GM19463 (cell line): Measurements from ENCODE around the gene LACTB.

Experiments
- ATAC-seq: cut with Tn5 transposase; IDR thresholded peaks from one replicate; pipeline ENCODE4 v1.9.1; 2021; ENCODE audit warnings: mild to moderate bottlenecking, moderate library complexity; ENCODE audit not compliant: unreplicated experiment

The LACTB gene, protein sequence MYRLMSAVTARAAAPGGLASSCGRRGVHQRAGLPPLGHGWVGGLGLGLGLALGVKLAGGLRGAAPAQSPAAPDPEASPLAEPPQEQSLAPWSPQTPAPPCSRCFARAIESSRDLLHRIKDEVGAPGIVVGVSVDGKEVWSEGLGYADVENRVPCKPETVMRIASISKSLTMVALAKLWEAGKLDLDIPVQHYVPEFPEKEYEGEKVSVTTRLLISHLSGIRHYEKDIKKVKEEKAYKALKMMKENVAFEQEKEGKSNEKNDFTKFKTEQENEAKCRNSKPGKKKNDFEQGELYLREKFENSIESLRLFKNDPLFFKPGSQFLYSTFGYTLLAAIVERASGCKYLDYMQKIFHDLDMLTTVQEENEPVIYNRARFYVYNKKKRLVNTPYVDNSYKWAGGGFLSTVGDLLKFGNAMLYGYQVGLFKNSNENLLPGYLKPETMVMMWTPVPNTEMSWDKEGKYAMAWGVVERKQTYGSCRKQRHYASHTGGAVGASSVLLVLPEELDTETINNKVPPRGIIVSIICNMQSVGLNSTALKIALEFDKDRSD

DNA sequence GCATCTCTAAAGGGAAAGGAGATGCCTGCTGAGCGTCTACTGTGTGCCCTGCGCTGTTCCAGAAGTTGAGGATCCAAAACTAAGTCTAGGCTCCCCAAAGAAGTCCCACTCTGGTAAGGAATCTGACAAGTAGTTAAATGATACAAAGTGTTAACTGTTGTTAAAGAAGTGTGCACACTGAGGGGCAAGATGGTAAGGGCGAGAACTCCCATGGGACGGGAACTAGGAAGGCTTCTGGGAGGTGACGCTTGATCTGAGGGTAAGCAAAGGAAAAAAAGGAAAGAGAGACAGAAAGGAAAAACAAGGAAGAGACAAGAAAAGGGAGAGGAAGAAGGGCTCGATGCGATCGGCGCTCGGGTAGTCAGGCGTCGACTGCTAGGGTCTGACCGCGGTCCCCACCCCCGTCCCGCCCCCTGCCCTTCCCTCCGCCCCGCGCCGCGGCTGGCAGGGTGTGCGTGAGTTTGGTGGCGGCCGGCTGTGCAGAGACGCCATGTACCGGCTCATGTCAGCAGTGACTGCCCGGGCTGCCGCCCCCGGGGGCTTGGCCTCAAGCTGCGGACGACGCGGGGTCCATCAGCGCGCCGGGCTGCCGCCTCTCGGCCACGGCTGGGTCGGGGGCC, at the start of gene LACTB:
LACTB (plus strand) TSS at position 480 of the 620 bp plus-strand sequence; CDS start at position 491, 11 bp downstream.
- ATAC-seq, result peak; percentile 77

DNA sequence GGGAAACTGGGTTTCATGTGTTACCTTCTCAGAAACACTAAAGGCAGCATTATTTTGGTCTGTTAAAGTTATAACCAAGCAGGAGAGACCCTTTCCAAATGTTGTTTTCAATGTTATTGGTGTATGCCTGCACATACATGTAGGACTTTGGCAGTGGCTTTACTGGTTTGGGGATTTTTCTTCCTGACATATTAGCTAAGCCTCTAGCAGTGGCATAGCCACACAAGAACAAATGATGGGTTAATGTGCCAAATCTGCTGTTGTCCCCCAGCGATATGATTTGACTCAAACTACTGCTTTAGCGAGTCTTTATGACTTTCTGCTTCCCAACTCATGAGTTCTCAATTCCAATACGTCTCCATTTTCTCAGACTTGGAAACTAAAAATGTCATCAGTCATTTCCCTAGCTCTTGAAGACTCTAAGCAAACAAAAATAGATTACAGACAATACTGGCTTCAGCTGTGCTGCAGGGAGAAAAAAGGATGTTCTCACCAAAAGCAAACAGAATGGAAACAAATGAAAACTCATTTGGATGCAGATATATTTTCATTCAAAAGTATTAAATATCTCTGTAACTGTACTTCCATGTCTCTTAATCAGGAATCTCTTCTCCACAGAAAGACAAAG, 49.5 kb upstream of the LACTB start:
- ATAC-seq, result no peak

DNA sequence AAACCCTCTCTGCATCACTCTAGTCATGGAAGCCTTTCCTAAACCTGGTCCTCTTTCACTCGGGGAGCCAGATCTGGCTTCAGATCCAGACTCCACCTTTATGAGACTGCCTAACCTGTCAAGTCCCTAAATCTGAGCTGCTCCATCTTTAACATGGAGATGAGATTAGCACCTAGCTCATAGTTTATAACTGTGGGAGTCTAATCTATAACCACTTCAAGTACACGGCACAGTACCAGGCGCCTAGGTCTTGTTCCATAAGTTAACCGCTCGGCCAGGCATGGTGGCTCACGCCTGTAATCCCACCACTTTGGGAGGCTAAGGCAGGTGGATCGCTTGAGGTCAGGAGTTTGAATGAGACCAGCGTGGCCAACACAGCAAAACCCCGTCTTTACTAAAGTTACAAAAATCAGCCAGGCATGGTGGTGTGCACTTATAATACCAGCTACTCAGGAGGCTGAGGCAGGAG, 48.8 kb upstream of the LACTB start:
- no peak for ATAC-seq

DNA sequence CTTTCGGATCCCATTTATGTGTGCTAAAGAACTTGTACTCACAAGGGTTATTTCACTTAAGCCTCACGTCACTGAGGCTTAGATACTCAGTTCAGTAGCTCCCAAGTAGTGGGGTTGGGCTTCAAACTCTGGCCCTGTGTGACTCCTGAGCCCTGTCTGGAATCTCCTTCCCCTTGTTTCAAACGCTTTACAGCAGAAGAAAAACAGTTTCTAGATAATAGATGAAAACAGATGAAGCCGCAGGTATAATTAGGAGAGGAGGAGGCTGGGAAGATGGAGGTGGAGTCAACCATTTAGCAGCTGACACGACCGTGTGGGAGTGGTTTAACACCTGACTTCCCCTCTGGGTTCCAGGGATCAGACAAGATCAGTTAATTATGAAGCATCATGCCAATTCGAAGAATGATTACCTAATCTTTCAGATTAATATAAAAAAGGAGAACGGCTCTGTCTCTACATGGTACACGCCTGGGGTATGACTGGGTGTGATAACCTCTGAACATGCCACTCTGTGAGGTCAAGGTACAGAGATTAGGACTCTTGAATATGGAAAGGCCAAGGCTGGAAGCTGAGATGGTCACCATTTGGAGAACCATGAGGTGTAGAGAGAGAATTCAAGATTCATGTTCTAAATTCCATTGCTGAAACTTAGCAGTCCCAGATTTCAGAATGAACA, 48.0 kb upstream of the LACTB start:
- ATAC-seq, result no peak

DNA sequence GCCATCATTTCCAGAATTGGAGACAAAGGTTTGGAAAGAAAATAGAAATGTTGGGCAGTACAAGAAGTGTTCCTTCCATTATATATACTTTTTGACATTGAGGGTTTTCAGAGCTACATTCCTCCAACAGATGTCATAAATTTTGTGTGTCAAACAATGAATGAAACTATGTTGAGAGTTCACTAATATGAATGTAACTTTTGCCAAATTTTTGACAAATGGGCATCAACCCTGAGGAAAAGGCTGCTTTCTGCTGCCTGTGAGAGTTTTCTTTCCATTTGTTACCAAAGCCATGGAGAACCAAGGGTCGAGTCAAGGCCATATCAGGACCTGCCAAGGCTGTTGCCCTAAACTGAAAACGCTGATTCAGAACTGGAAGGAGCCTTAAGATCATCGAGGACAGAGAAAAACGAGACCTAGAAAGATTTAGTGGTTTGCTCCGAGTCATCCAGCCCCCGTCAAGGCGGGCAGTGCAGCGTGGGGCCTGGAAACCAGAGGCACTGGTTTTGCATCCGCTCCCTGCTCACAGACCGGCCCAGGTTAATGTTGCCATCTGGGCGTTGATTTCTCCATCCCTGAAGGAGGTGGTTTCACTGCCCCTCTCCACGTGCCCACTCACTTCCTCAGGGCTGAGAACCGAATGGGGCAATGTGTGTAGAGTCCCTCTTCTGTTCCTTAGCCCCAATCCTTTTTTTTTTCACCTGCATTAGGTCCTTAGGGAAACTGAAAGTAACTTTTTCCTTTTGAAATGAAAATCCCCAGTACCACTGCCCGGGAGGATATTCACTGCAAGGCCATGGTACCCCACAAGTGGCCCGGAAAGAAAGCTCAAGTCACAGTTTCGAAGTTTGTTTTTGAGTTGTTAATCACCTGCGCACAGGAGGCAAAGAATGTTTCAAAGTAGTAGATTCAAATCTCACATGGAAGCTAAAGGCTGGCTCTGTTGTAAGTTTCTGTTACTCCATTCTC, 46.4 kb upstream of the LACTB start:
- no peak for ATAC-seq

DNA sequence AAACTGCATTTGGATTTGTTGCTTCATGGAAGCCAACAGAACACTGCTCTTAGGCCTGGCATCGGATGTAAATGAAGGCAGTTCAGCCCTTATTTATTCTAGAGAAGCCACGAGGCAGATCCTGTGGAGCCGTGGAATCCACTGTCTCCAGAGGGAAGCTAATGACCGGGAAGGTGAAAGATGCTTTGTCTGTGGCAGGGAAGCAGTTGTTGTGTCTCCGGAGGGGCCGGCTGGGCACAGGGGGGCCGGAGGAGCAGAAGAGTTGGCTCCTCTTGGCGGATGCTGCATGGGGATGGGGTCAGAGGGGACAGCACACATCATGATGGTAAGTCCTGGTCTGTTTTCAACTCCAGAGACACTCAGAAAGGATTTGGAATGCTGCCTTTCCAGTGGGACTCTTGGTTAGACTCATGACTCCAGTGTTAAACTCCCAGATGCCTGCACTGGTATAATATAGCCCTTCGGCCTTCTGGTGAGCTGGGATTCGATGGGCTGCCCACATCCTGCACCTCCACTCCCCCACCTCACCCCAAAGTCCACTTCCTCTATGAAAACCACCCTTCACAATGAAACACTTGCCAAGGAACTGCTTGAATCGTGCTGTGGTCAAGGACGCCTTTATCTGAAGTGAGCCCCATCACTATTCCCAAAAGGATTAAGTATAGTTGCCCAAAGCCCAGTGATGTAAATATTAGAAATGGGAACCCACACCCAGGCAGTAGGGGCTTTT, 45.5 kb upstream of the LACTB start:
- ATAC-seq, result no peak

DNA sequence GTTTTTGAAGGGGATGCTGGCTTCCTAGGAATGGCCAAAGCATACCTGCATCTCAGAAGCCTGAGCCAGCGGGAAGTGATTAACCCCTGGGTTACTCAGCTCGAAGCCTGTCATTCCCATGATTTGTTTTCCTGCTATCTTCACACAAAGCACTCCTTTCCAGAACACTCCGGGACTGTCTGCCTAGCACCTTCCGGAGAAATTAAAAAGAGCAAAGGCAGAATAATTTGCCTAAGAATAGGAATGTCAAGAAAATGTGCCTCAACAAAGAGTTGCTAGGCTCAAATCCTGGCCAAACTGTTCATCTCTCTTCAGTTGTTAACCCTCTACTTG, 45.0 kb upstream of the LACTB start:
- no peak for ATAC-seq

DNA sequence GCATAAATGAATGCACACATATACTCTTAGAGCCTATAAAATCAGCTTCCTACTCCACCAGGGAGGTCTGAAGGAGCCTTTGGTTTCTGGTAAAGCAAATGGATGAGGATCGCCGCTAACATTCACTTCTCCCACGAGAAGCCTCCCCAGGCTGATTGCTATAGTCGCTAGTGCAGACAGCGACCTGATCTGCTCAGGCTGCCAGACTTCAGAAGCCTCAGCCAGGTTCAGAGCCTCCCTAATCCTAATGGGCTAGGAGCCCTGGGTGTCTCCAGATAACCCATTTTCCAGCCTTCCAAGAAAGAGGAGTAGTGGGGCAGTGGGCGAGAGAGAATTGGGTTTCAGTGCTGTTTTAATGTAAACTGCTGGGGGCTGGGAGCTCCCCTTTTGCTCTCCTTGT, 43.7 kb upstream of the LACTB start:
- no peak for ATAC-seq

DNA sequence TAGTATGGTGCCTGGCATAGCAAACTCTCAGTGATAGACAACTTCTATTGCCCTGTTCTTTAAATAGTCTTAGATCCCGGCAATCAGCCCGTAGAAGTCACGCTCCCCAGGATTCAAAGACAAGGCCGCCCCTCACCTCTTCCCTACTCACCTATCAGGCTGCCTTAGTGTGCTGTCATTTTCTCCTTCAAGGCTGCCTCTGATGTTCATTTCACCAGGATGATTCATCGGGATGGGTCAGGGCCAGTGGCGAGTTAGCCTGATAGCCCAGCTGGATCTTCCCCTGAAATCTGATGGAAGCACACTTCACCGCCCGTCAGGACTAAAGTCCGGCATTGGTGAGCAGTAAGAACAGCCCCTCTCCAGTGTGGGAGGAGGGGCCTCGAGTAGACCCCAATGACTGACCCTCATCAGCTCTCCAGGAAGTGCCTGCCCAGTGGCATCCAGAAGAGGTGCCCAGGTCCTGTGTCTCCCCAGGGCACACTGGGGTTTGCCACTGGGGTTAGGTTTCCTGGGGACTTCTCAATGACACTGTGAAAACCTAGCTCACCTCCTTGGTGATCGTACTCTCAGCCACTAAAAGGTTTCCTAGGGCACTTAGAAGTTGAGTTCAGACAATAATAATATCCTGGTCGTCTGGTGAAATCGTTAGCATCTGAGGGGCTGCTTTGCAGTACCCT, 41.6 kb upstream of the LACTB start:
- ATAC-seq, result no peak

DNA sequence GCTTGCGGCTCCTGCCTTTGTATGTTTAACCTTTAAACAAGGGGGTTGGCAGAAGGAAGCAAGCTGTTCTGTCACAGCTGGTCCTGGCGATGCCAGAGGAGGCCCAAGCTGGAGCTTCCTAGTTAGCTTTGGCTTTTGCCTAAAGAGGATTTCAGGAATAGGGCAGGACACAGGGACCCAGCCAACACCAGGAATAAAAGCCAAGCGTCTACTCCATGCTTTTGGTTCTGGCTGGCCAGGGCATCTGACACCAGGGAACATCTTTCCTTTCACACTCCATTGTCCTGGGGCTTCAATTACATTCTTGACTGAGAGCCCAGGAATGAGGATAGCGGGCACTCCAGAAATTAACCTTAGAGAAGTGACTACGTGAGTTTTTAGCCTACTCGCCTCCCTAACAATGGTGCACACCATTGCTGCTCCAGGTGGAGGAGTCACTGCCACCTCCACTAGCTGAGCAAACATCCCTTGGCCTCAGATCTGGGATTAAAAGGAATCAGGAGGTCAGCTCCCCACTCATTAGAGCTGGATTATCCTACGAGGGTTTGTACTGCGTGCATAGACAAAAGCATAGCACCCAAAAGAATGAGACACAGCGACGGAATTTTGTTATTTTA, 40.9 kb upstream of the LACTB start:
- no peak for ATAC-seq

DNA sequence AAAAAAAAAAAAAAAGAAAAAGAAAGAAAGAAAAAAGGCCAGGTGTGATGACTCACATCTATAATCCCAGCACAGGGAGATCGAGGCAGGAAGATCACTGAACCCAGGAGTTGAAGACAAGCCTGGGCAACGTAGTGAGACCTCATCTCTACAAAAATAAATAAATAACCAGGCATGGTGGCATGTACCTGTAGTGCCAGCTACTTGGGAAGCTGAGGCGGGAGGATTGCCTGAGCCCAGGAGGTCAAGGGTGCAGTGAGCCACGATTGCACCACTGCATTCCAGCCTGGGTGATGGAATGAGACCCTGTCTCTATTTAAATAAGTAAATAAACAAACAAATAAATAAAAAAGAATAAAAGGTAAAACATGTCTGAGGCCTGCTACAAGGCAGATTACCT, 39.3 kb upstream of the LACTB start:
- ATAC-seq, result no peak

DNA sequence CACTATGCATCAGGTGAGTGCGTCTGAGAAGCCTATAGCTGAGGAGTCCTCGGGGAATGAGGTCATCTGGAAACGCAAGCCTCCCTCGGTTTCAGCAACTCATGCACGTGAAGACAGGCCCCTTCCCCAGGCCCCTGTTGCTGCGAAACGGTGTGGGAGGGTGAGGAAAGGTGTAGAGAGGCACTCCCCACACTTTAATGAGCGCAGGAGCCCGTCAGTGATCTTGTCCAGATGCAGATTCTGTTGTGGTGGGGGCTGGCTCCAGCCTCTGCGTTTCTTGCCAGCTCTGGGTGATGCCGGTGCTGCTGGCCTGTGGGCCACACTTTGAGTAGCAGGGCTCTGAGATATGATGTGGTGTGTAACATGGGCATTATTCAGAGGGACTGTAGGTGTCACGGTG, 38.6 kb upstream of the LACTB start:
- ATAC-seq, result no peak

DNA sequence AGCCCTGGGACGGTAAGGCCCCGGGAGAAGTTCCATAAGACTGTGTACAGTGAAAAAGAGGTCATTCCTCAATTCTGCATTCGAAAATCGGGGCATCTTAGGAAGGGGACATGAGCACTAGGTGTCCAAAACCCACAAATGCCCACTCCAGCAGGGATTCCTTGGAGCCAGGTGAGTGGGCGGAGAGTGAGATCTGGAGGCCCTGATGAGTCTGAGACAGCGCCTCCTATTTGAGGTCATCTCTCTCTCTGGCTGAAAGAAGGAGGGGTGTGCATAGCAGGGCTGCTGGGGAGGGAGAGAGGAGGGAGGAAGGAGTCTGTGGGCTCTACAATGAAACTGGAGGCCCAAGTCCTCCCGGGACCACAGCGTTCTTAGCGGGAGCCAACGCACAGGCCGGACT, 38.1 kb upstream of the LACTB start:
- no peak for ATAC-seq

DNA sequence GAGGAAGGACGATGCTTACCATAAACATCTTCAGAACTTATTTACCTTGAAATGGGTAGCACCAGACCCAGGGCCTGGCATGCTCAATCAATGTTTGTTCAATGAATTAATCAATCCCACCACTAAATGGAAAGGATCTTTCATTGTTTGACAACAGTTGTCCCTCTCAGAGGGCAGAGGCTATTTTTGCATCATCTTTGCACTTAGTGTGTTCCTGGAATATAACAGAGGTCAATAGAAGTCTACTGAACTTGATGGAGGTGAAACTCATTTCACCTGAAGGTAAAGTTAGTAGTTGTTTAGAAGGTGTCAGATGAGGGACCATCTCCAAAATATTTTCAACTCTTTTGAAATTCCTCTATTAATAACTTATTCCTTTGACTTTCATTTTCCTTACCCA, 36.9 kb upstream of the LACTB start:
- ATAC-seq, result no peak

DNA sequence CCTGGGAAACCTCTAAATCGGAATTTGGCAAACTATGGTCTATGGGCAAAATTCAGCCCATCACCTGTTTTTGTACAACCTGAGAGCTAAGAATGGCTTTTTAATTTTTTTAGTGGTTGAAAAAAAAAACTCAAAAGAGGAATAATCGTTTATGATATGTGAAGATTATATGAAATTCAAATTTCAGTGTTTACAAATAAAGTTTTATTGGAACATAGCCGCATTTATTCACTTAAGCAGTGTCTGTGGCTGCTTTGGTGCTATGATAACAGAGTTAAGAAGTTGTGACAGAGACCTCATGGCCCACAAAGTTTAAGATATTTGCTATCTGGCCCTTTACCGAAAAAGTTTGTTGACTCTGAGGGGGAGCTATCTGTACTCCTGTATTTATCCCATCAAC, 36.4 kb upstream of the LACTB start:
- no peak for ATAC-seq

DNA sequence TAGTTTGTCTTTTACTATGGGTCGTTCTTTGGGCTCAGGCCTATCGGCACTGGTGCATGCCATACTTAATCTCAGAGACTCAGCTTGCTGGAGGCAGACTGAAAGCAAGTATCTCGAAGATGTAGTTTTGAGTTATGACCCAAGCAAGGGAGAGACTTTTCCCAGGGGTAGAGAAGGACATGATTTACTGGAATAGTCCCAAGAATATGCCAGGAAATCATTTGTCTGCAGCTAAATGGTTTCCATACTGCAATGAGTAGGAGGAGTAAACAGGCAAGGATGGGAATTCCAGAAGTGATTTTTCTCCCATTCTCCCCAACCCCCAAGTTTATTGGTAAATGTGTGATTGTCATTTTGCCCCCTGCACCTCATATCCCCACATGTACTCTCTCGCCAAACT, 35.4 kb upstream of the LACTB start:
- ATAC-seq, result no peak

DNA sequence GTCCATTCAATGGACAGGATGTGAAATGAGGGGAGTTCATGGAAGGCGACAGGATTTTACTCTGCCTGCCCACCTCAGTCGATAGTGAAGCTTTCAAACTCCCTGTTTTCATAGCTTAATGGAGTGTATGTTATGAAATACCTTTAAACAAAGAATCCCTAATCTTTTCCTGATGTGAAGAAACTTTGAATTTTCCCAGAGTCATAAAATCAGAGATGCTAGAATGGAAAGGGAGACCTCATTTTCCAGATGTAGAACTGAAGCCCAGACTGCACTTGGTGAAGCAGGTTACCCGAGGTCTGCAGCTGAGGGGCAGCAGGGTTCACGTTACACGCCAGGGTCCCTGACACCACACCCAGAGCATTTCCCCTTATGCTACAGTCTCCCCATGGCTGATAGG, 34.7 kb upstream of the LACTB start:
- no peak for ATAC-seq

DNA sequence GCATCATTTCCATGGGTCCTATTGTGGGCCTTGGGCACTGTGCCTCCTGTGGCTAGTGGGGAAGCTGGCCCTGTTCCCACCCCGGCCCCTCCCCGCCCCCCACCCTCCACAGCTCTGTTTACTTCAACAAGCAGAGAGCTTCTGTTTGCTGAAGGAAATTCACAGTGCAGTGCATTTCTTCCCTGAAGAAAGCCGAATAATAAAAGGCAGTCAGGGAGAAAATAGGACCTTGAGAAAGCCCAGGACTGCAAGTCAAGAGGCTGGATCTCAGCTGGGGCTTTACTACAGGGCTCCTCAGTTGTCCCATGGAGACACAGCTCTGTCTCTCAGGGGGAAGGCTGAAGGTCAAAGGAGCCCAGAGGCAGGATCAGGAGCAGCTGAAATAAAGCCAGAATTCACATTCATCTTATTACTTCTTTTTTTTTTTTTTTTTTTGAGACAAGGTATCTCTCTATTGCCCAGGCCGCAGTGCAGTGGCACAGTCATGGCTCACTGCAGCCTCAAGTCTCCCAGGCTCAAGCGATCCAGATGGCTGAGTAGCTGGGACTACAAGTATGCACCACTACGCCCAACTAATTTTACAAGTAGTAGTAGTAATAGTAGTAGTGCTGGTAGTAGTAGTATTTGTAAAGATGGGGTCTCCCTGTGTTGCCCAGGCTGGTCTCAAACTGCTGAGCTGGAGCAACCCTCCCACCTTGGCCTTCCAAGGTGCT, 33.0 kb upstream of the LACTB start:
- no peak for ATAC-seq
